ENCODE results near the gene TMEM80.

- TF ChIP-seq CTCF (IDR thresholded peaks at IDR 0.05) (no peak), POLR2AphosphoS5 (IDR thresholded peaks at IDR 0.05; ENCODE audit: low read depth, low read length) (no peak), SIN3A (IDR thresholded peaks at IDR 0.05; ENCODE audit: borderline replicate concordance, insufficient read depth, low read depth, low read length) (no peak), REST (IDR thresholded peaks at IDR 0.05; ENCODE audit: insufficient read depth in 1 of 2, low read depth in 2 of 2, low read length in 1 of 2) (no peak), TCF7L2 (IDR thresholded peaks at IDR 0.05; ENCODE audit: low read depth, low read length) (no peak)
These were observed 2.2 kb downstream of the TMEM80 start for GRCh38 chr11:697811-698311.
